Ovary (tissue), 3 donors: ENCODE results near the gene LIN52.

Experiments used
- EP300 ChIP-seq: sonication (generic); formaldehyde crosslinking; IDR thresholded peaks from one replicate; pipeline ENCODE4 v1.6.1; 2017; ENCODE audit warnings: antibody characterized with exemption
- POLR2A ChIP-seq: fragments of 450-650 bp; IDR thresholded peaks from one replicate; pipeline ENCODE4 v1.6.1; 2017; ENCODE audit warnings: antibody characterized with exemption, mild to moderate bottlenecking, moderate library complexity
- TF ChIP-seq, protein P1 (sequence below), 3 donors: fragments of 450-650 bp in 2 of 3; fragments of 200-600 bp in 1 of 3; IDR thresholded peaks; one replicate each; pipeline versions ENCODE4 v1.5.1 to v1.8.0; 2016 to 2022; ENCODE audit warnings: antibody characterized with exemption in 3 of 3, mild to moderate bottlenecking in 1 of 3
- donor health status: DM: no; HTN: no; CAD: no.

DNA sequence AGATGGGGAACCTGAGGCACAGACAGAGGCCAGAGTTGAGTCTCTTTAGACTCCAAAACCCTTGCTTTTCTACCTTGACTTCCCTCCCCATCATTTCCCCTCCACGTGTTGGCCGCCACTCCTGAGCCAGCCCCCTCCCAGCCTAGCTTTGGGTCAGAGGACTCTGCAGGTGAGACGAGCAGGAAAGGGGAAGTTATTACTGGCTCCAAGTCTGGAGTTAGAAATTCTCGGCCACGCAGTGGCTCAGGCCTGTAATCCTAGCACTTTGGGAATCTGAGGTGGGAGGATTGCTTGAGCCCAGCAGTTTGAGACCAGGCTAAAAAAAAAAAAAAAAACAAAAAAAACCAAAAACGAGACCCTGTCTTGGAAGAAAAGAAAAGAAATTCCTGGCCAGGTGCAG, 163.3 kb downstream of the LIN52 start:
- TF ChIP-seq, protein P1, sequence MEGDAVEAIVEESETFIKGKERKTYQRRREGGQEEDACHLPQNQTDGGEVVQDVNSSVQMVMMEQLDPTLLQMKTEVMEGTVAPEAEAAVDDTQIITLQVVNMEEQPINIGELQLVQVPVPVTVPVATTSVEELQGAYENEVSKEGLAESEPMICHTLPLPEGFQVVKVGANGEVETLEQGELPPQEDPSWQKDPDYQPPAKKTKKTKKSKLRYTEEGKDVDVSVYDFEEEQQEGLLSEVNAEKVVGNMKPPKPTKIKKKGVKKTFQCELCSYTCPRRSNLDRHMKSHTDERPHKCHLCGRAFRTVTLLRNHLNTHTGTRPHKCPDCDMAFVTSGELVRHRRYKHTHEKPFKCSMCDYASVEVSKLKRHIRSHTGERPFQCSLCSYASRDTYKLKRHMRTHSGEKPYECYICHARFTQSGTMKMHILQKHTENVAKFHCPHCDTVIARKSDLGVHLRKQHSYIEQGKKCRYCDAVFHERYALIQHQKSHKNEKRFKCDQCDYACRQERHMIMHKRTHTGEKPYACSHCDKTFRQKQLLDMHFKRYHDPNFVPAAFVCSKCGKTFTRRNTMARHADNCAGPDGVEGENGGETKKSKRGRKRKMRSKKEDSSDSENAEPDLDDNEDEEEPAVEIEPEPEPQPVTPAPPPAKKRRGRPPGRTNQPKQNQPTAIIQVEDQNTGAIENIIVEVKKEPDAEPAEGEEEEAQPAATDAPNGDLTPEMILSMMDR (IDR thresholded peaks at IDR 0.05) = no peak
- TF ChIP-seq EP300 = no peak
- no peak for TF ChIP-seq POLR2A
